HG02943 (cell line): ENCODE data around the gene NMT1.

ENCODE experiments used
- ATAC-seq: cut with Tn5 transposase; IDR thresholded peaks from one replicate; pipeline ENCODE4 v1.9.1; 2021; ENCODE audit warnings: mild to moderate bottlenecking, low read depth, moderate library complexity; ENCODE audit not compliant: unreplicated experiment

NMT1 gene

GRCh38 chr17:45102856-45103255 lies 41.7 kb downstream of the NMT1 start:
- ATAC-seq, result no peak

DNA sequence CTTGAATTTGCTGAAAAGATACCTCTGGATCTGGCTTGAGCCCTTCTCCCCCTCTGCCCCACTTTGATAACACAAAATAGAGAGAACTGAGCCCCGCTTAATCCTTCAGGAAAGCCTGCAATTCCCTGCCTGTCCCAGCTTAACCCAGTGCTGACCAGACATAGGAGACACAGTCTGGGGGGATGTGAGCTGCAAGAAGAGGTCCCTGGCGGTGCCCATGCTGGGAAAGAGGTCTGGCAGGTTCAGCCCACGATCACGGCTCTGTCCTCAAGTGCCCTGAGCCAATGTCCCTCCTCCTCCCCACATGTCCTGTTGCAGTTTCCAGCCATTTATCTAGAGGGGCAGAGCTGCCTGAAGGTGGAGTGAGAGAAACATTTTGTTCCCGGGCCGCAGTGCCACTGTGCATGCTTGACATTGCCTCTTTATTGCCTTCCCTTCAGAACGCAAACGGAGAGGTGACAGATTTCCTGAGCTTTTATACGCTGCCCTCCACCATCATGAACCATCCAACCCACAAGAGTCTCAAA lies 42.2 kb downstream of the NMT1 start:
- no peak for ATAC-seq

DNA sequence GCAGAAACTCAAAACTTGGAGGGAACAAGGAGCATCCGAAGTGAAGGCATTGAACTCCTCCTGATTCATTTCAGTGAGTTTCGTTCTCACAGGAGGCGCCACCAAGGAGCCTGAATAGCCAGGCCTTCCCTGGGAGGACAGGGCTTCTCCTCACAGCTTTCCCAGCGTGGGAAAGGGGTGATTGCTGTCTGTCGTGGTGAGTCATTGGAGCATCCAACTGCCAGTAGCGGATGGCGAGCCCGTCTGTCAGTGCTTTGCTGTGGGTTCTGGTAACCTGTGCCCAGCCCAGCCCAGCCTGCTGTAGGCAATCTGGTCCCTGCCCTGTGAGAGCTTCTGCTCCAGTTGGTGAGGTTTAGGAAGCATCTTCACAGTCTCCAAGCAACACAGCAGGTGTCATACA lies 42.9 kb downstream of the NMT1 start:
- ATAC-seq, result no peak

- no peak for ATAC-seq
Measured at GRCh38 chr17:45104497-45104896, 43.4 kb downstream of the NMT1 start.

DNA sequence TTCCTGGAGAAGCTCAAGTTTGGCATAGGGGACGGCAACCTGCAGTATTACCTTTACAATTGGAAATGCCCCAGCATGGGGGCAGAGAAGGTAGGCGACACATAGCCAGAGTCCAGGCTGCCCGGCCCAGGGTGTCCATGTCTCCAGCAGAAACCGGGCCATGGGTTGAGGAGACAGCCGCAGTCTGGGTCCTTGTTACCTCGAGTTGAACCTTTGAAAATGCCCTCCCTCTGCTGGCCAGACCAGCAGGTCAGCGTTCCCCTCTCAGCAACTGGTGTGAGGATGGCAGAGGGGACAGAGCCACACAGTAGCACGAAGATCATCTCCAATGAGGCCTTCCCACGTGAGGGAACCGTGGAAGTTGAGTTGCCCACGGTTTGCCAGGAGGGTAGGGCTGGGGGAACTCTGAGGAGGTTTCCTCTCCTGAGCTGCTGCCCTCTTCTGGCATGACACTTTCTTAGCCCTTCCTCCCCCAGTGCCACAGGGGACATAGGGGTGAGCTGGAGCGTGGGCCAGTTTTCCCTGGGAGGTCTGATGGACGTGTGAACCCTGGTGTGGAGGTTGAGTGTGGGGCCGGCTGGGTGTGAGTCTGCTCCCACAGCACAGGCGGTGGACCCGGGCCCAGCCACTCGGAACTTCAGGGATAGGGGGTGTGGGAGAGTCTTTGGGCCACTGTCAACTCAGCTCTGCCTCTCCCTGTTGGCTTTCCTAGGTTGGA lies 43.9 kb downstream of the NMT1 start:
- no peak for ATAC-seq

DNA sequence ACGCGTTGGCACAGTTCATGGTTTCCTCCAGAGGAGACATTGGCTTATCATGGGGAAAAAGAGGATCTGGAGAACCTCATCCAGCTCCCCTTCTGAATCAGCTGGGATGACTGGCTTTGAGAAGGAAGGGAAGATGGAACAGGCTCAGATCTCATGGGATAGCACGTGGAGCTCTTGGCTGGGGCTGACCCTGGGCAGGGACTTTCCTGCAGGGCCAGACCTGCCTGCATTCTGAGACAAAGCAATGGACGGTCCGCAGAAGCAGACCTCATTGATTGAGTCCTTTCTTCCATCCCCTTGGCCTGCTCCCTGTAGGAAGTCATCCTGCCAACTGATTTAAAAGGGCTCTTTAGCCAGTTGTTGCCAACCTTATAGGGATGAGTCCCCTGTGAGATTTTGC lies 45.0 kb downstream of the NMT1 start:
- no peak for ATAC-seq

DNA sequence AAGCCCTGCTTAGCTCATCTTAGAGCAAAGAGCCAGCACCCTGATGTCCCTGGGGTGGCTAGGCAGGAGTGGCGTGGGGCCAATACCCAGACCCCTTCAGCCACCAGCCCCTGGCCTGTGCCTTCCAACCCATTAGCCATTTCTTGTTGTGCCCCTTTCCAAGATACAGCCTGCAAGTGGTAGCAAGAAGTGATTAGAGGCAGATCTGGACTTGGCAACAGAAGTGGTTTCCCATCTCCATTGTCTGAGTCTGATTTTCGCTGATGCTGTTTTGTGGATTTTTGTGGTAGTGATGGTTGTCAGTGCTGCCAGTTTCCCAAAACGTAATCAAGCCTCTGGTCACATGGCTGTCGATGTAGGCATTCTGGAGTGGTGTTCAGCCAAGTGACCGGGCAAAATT lies 45.5 kb downstream of the NMT1 start:
- ATAC-seq, result no peak

DNA sequence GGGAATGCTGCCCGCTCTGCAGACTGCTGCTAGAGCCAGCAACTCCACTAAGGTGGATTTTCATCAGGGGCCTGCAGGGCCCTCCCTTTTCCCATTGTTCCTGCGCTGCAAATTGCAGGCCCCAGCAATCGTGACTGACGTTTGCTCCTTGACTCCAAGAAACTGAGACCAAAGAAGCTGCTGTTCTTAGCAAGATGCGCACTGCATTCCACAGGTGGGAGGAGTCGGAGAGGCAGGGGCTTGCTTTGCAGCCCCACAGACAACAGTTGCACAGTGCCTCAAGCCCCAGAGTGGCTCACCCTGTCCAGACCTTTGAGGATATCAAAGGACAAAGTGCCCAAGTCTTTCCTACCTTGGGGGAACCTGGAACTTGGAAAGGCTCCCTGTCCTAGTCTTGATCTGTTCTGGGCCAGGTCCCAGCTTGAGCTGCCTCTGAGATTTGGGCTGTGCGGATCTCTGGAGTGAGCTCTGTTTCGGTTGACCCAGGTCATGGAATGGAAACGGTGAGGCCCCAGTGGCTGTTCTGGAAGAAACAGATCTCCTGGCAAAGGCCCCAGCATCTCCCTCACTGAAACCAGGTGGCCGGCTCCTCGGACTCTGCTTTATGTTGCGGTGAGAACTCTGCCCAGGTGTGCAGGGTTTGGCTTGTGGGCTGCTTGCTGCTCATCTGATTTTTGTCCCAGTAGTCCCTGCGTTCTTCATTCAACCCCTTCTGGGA lies 46.3 kb downstream of the NMT1 start:
- no peak for ATAC-seq

- no peak for ATAC-seq
Measured at GRCh38 chr17:45108051-45108450, 46.9 kb downstream of the NMT1 start.

- ATAC-seq, result no peak
Measured at GRCh38 chr17:45108595-45109521, 47.7 kb downstream of the NMT1 start.

GRCh38 chr17:45110676-45111611 lies 49.8 kb downstream of the NMT1 start:
- ATAC-seq, result no peak

GRCh38 chr17:45111850-45112249 lies 50.7 kb downstream of the NMT1 start:
- ATAC-seq, result no peak

- no peak for ATAC-seq
Measured at GRCh38 chr17:45112559-45113423, 51.7 kb downstream of the NMT1 start.

GRCh38 chr17:45113424-45113754 lies 52.3 kb downstream of the NMT1 start:
- no peak for ATAC-seq

DNA sequence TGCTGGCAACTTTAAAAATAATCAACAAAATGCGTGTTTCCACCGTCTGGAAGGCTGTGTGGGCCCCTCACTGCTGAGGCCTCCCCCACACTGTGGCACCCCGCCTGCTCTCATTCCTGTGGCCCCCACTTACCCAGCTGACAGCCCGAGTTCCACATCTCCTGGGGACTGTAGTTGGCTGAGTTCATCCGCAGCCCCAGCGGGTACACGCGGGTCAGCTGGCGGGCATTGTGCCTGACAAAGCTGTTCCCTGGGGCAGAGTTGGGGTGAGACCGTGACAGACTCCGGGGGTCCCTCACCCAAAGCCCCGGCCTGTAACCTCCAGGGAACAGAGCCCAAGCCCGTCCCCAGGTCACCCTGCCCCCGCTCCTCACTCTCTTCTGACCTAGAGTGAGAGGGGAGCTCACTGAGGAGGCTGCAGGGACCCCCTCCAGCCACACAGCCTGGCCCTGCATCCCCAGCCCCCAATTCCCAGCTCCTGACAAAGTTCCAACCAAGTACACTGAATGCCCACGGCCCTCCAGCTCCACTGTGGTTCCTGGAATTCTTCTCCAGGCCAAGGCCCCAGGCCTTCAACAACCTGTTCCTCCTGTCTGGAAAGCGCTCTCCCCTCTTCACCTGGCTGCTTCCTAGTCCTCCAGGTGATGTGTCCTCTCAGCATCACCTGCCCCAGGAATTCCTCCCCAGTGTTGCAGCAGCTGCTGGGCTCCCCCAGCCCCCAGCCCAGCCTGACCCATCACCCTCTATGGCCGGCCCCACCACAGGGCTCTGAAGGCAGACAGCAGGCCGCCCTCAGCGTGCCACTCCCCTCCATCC lies 53.2 kb downstream of the NMT1 start:
- no peak for ATAC-seq

- ATAC-seq, result no peak
Measured at GRCh38 chr17:45115015-45115625, 54.0 kb downstream of the NMT1 start.

GRCh38 chr17:45115871-45116270 lies 54.8 kb downstream of the NMT1 start:
- ATAC-seq, result no peak
